CD4-positive, alpha-beta T cell (primary cell): ENCODE measurements around the gene SNAI3. TPM values are rescaled to one million over a fixed set of nuclear protein-coding genes. Genes with fewer than 3 reads are reported as not detected.

Source experiments
- ATAC-seq: fragments of 200-7000 bp; cut with Tn5 transposase; one replicate; pipeline ENCODE4 v1.10.0; 2022; ENCODE audit warnings: mild to moderate bottlenecking; ENCODE audit not compliant: poor library complexity
- CTCF ChIA-PET: fragments of 350-600 bp; sonication (Branson Sonifier 250); formaldehyde crosslinking; loops from one replicate; lab custom pipeline; 2021; ENCODE audit warnings: antibody characterized with exemption, inconsistent platforms; lab: Charles Lee
- POLR2A ChIA-PET: fragments of 350-600 bp; sonication (Branson Sonifier 250); formaldehyde crosslinking; loops from one replicate; lab custom pipeline; 2021; ENCODE audit warnings: antibody characterized with exemption, inconsistent platforms; lab: Charles Lee
- DNase-seq, 14 experiments: peaks; one replicate each; pipeline ENCODE4 v3.0.0-alpha.2; 2013 to 2020; ENCODE audit warnings: mixed read lengths in 2 of 14
- H3K27ac ChIP-seq, 2 donors: one replicate each; pipeline versions ENCODE4 v1.5.1 to v1.7.0; 2013; ENCODE audit warnings: low read length in 2 of 2, low read depth in 1 of 2, mild to moderate bottlenecking in 1 of 2
- H3K27me3 ChIP-seq, 2 experiments: 1 replicate in 1 of 2; 2 replicates in 1 of 2; pipeline versions ENCODE4 v1.6.1 to v1.7.0; 2013; ENCODE audit warnings: low read length in 2 of 2, control low read depth in 1 of 2, mild to moderate bottlenecking in 1 of 2, moderate library complexity in 1 of 2; ENCODE audit not compliant: insufficient read depth in 2 of 2, control insufficient read depth in 1 of 2
- H3K36me3 ChIP-seq: one replicate; pipeline ENCODE4 v1.6.1; 2013; ENCODE audit warnings: low read length, control low read depth; ENCODE audit not compliant: insufficient read depth
- H3K4me1 ChIP-seq: one replicate; pipeline ENCODE4 v1.6.1; 2013; ENCODE audit warnings: low read length, control low read depth; ENCODE audit not compliant: insufficient read depth
- H3K4me3 ChIP-seq: one replicate; pipeline ENCODE4 v1.5.1; 2013; ENCODE audit warnings: mild to moderate bottlenecking, low read length, moderate library complexity
- H3K9me3 ChIP-seq, 2 experiments: 1 replicate in 1 of 2; 2 replicates in 1 of 2; pipeline versions ENCODE4 v1.6.1 to v1.7.0; 2013; ENCODE audit warnings: low read length in 2 of 2, mild to moderate bottlenecking in 2 of 2, control low read depth in 1 of 2, moderate library complexity in 1 of 2; ENCODE audit not compliant: control insufficient read depth in 1 of 2, insufficient read depth in 1 of 2
- H3K27ac Mint-ChIP-seq: one replicate; pipeline ENCODE4 v1.8.0; 2020; ENCODE audit warnings: mixed read lengths
- H3K27me3 Mint-ChIP-seq: one replicate; pipeline ENCODE4 v1.8.0; 2021; ENCODE audit warnings: mixed read lengths
- H3K36me3 Mint-ChIP-seq: one replicate; pipeline ENCODE4 v1.8.0; 2021; ENCODE audit warnings: low read depth, mixed read lengths
- H3K4me1 Mint-ChIP-seq: one replicate; pipeline ENCODE4 v1.8.0; 2021; ENCODE audit warnings: low read depth, mixed read lengths
- H3K4me3 Mint-ChIP-seq: one replicate; pipeline ENCODE4 v1.8.0; 2020; ENCODE audit warnings: mild to moderate bottlenecking, mixed read lengths
- H3K9me3 Mint-ChIP-seq: one replicate; pipeline ENCODE4 v1.8.0; 2020; ENCODE audit warnings: mixed read lengths
- CTCF ChIP-seq: fragments of 200-600 bp; IDR thresholded peaks from one replicate; pipeline ENCODE4 v1.8.0; 2022; ENCODE audit warnings: antibody characterized with exemption, mild to moderate bottlenecking
- intact Hi-C, 2 experiments: fragments of 100-400 bp; cut with DNase I in 1 of 2; cut with micrococcal nuclease in 1 of 2; formaldehyde crosslinking; loops; one replicate each; pipeline versions ENCODE4 v1.15.1 to v1.9.0; 2023 to 2025; cut with DNase I, micrococcal nuclease
- total RNA-seq, 174 experiments: library from RNA in 2 of 174; stranded (reverse) in 2 of 174; gene quantifications; one replicate each; pipeline ENCODE4 v1.2.3 and lab custom pipeline; 2021 to 2026

SNAI3 gene
- total RNA-seq, 2 experiments from 2014 or later = 3.0 to 3.5 TPM

GRCh38 chr16:88643644-88643932 is 42.7 kb downstream of the SNAI3 start:
- H3K9me3 ChIP-seq = peaks cover 0 to 14% of the 10 kb centered on the region in 2 experiments
- no peak for TF ChIP-seq CTCF
- no peak overlapping the region for H3K27ac ChIP-seq
- H3K27ac Mint-ChIP-seq = no peak overlapping the region
- H3K27me3 ChIP-seq = peaks cover 13% of the 10 kb centered on the region in 2 experiments
- ATAC-seq (no peak), DNase-seq (no peak)
- peaks cover 44% of the 10 kb centered on the region for H3K4me1 ChIP-seq
- no peak overlapping the region for H3K4me3 Mint-ChIP-seq
- intact Hi-C loops = no loop called here
- ChIA-PET POLR2A (no interaction called here), CTCF (no interaction called here)
- H3K36me3 Mint-ChIP-seq = peaks cover 24% of the 10 kb centered on the region
- H3K4me3 ChIP-seq = no peak overlapping the region
- H3K27me3 Mint-ChIP-seq = peaks cover 9% of the 10 kb centered on the region
- no peaks in the 10 kb centered on the region for H3K9me3 Mint-ChIP-seq
- H3K36me3 ChIP-seq = peaks cover 28% of the 10 kb centered on the region
- peaks cover 17% of the 10 kb centered on the region for H3K4me1 Mint-ChIP-seq

GRCh38 chr16:88642881-88643643 is 43.2 kb downstream of the SNAI3 start:
- CTCF ChIA-PET = no interaction called here
- Mint-ChIP-seq H3K27me3 (peaks cover 15% of the 10 kb centered on the region), H3K27ac (no peak overlapping the region), H3K4me1 (peaks cover 23% of the 10 kb centered on the region), H3K36me3 (peaks cover 24% of the 10 kb centered on the region), H3K9me3 (no peaks in the 10 kb centered on the region), H3K4me3 (no peak overlapping the region)
- Histone ChIP-seq H3K36me3 (peaks cover 25% of the 10 kb centered on the region), H3K27me3 (peaks cover 13 to 14% of the 10 kb centered on the region in 2 experiments), H3K9me3 (peaks cover 0 to 18% of the 10 kb centered on the region in 2 experiments), H3K27ac (no peak overlapping the region), H3K4me1 (peaks cover 44% of the 10 kb centered on the region), H3K4me3 (no peak overlapping the region)
- no peak for TF ChIP-seq CTCF
- ATAC-seq = no peak
- POLR2A ChIA-PET = interaction anchor here (0.7 to 5.1 kb wide), 3 partner anchors 8 to 58 kb away, joined by 3 to 24 read pairs (median 5); partner anchors contain the start of gene CYBA
- DNase-seq = no peak
- intact Hi-C loops = no loop called here

- DNase-seq = no peak
- ATAC-seq = no peak
- peaks cover 13 to 19% of the 10 kb centered on the region in 2 experiments for H3K27me3 ChIP-seq
- peaks cover 50% of the 10 kb centered on the region for H3K4me1 ChIP-seq
- H3K9me3 ChIP-seq = peaks cover 0 to 27% of the 10 kb centered on the region in 2 experiments
- H3K36me3 ChIP-seq = peaks cover 13% of the 10 kb centered on the region
- H3K27ac ChIP-seq = no peak overlapping the region
- no peaks in the 10 kb centered on the region for H3K9me3 Mint-ChIP-seq
- ChIA-PET POLR2A (interaction anchor here (5.1 kb wide), 1 partner anchor 61 kb away, joined by 24 read pairs; no protein-coding TSS in a partner anchor), CTCF (no interaction called here)
- TF ChIP-seq CTCF = no peak
- peak overlapping the region; percentile 17 for H3K4me3 Mint-ChIP-seq
- peaks cover 29% of the 10 kb centered on the region for H3K36me3 Mint-ChIP-seq
- H3K4me1 Mint-ChIP-seq = peaks cover 40% of the 10 kb centered on the region
- no peak overlapping the region for H3K4me3 ChIP-seq
- peak overlapping the region; percentile 18 for H3K27ac Mint-ChIP-seq
- H3K27me3 Mint-ChIP-seq = peaks cover 25% of the 10 kb centered on the region
- intact Hi-C loops = no loop called here
These were observed 45.6 kb downstream of the SNAI3 start for GRCh38 chr16:88640498-88641247.
